ENCODE results near the gene ROBO1. TPM values are rescaled to one million over a fixed set of nuclear protein-coding genes. Genes with fewer than 3 reads are reported as not detected.
"Not testable (repeated sequence)": the region's sequence is repeated elsewhere in the genome, so short reads cannot be mapped to it uniquely, and the experiment has no call there.

ROBO1 gene
- total RNA-seq, 1 donor from 2014 or later: 0.11 TPM

GRCh38 chr3:79555655-79556054 lies 212.1 kb downstream of the ROBO1 start:
- intact Hi-C loops (cut with micrococcal nuclease): no loop called here

- intact Hi-C loops (cut with micrococcal nuclease): no loop called here
Measured at GRCh38 chr3:79551997-79552396, 215.8 kb downstream of the ROBO1 start.

GRCh38 chr3:79551321-79551892 lies 216.4 kb downstream of the ROBO1 start:
- intact Hi-C loops (cut with micrococcal nuclease): no loop called here

GRCh38 chr3:79543218-79543982 lies 224.4 kb downstream of the ROBO1 start:
- intact Hi-C loops (cut with micrococcal nuclease): no loop called here

GRCh38 chr3:79534727-79535126 lies 233.1 kb downstream of the ROBO1 start:
- intact Hi-C loops (cut with micrococcal nuclease): no loop called here

- intact Hi-C loops (cut with micrococcal nuclease): no loop called here
Measured at GRCh38 chr3:79531566-79532295, 236.1 kb downstream of the ROBO1 start.

GRCh38 chr3:79521221-79521848 lies 246.5 kb downstream of the ROBO1 start:
- intact Hi-C loops (cut with micrococcal nuclease): no loop called here

- intact Hi-C loops (cut with micrococcal nuclease): no loop called here
Measured at GRCh38 chr3:79517766-79518413, 249.9 kb downstream of the ROBO1 start.

- intact Hi-C loops (cut with micrococcal nuclease): no loop called here
Measured at GRCh38 chr3:79516795-79517194, 251.0 kb downstream of the ROBO1 start.

- intact Hi-C loops (cut with micrococcal nuclease): no loop called here
Measured at GRCh38 chr3:79515072-79515471, 252.7 kb downstream of the ROBO1 start.

GRCh38 chr3:79514069-79514468 lies 253.7 kb downstream of the ROBO1 start:
- intact Hi-C loops (cut with micrococcal nuclease): no loop called here

- intact Hi-C loops (cut with micrococcal nuclease): no loop called here
Measured at GRCh38 chr3:79506751-79507150, 261.0 kb downstream of the ROBO1 start.

GRCh38 chr3:79502216-79502681 lies 265.5 kb downstream of the ROBO1 start:
- intact Hi-C loops (cut with micrococcal nuclease): not testable (repeated sequence)

GRCh38 chr3:79497447-79498111 lies 270.2 kb downstream of the ROBO1 start:
- intact Hi-C loops (cut with micrococcal nuclease): loop anchor here (5.0 kb wide), 1 partner anchor 835 kb away; no protein-coding TSS in a partner anchor

- intact Hi-C loops (cut with micrococcal nuclease): no loop called here
Measured at GRCh38 chr3:79491029-79491641, 276.7 kb downstream of the ROBO1 start.

- intact Hi-C loops (cut with micrococcal nuclease): no loop called here
Measured at GRCh38 chr3:79490165-79491028, 277.4 kb downstream of the ROBO1 start.

GRCh38 chr3:79488407-79488806 lies 279.4 kb downstream of the ROBO1 start:
- intact Hi-C loops (cut with micrococcal nuclease): no loop called here

- intact Hi-C loops (cut with micrococcal nuclease): no loop called here
Measured at GRCh38 chr3:79480746-79481145, 287.1 kb downstream of the ROBO1 start.

- intact Hi-C loops (cut with micrococcal nuclease): no loop called here
Measured at GRCh38 chr3:79478620-79479019, 289.2 kb downstream of the ROBO1 start.

All from T-helper 2 cell treated with Interferon-gamma antibody and Interleukin-4, amounts not matched to agents 100 ng/mL and 5 ng/mL, for 36 hours (primary cell).